GM12872 (cell line): Measurements from ENCODE around the gene ZC3H14.

Source experiments
- CTCF ChIP-seq: IDR thresholded peaks from 3 replicates; pipeline ENCODE4 v1.5.1; 2011; ENCODE audit warnings: low read depth, mild to moderate bottlenecking, low read length, moderate library complexity; ENCODE audit not compliant: insufficient read depth

Gene ZC3H14

GRCh38 chr14:88598097-88598675 lies 35.3 kb downstream of the ZC3H14 start:
- no peak for TF ChIP-seq CTCF

GRCh38 chr14:88599326-88599725 lies 36.5 kb downstream of the ZC3H14 start:
- no peak for TF ChIP-seq CTCF

- no peak for TF ChIP-seq CTCF
Observed at GRCh38 chr14:88599761-88600439, 37.1 kb downstream of the ZC3H14 start.

GRCh38 chr14:88604212-88604611 lies 41.4 kb downstream of the ZC3H14 start:
- TF ChIP-seq CTCF, result no peak

GRCh38 chr14:88605594-88605993 lies 42.8 kb downstream of the ZC3H14 start:
- TF ChIP-seq CTCF, result no peak

GRCh38 chr14:88607829-88608228 lies 45.0 kb downstream of the ZC3H14 start:
- TF ChIP-seq CTCF, result no peak

GRCh38 chr14:88611878-88612277 lies 49.0 kb downstream of the ZC3H14 start:
- TF ChIP-seq CTCF, result no peak
